Spleen (tissue), 11 donors: ENCODE results near the gene TLCD5. TPM values are rescaled to one million over a fixed set of nuclear protein-coding genes. Genes with fewer than 3 reads are reported as not detected.
A peak's percentile ranks its signal among the peaks of the same experiment; 100 is the strongest.

ENCODE experiments used
- DNase-seq: peaks from one replicate; pipeline ENCODE4 v3.0.0-alpha.2; 2020
- H3K27ac ChIP-seq, 8 donors: fragments of 200-600 bp; sonication (generic) in 7 of 8; 1 replicate in 4 of 8; 2 replicates in 4 of 8; pipeline versions ENCODE4 v1.5.0 to v1.8.0; 2016 to 2021; ENCODE audit warnings: inconsistent platforms in 4 of 8, mild to moderate bottlenecking in 4 of 8, moderate library complexity in 1 of 8
- H3K27me3 ChIP-seq, 7 donors: fragments of 200-600 bp; sonication (generic) in 6 of 7; replicated peaks in 1 of 7; 1 replicate in 4 of 7; 2 replicates in 3 of 7; pipeline versions ENCODE4 v1.5.0 to v1.8.0; 2016 to 2021; ENCODE audit warnings: inconsistent platforms in 3 of 7, mild to moderate bottlenecking in 1 of 7
- H3K36me3 ChIP-seq, 6 donors: fragments of 200-600 bp; sonication (generic) in 5 of 6; 1 replicate in 4 of 6; 2 replicates in 2 of 6; pipeline versions ENCODE4 v1.5.0 to v1.8.0; 2016 to 2021; ENCODE audit warnings: inconsistent platforms in 2 of 6
- H3K4me1 ChIP-seq, 6 donors: fragments of 200-600 bp; sonication (generic) in 5 of 6; 1 replicate in 3 of 6; 2 replicates in 3 of 6; pipeline versions ENCODE4 v1.5.0 to v1.8.0; 2016 to 2021; ENCODE audit warnings: inconsistent platforms in 3 of 6
- H3K4me3 ChIP-seq, 8 donors: fragments of 200-600 bp; sonication (generic) in 7 of 8; 1 replicate in 4 of 8; 2 replicates in 4 of 8; pipeline versions ENCODE4 v1.5.0 to v1.8.0; 2016 to 2021; ENCODE audit warnings: inconsistent platforms in 4 of 8, mild to moderate bottlenecking in 4 of 8, moderate library complexity in 2 of 8
- H3K9me3 ChIP-seq, 8 donors: fragments of 200-600 bp; sonication (generic) in 7 of 8; 1 replicate in 4 of 8; 2 replicates in 4 of 8; pipeline versions ENCODE4 v1.5.0 to v1.8.0; 2016 to 2021; ENCODE audit warnings: inconsistent platforms in 4 of 8
- POLR2A ChIP-seq, 3 donors: fragments of 450-650 bp; IDR thresholded peaks; one replicate each; pipeline ENCODE4 v1.5.1; 2017; ENCODE audit warnings: antibody characterized with exemption in 3 of 3, mild to moderate bottlenecking in 1 of 3
- POLR2AphosphoS5 ChIP-seq, 3 donors: sonication (generic); formaldehyde crosslinking; IDR thresholded peaks; one replicate each; pipeline ENCODE4 v1.5.1; 2017; ENCODE audit warnings: antibody characterized with exemption in 3 of 3
- whole genome bisulfite sequencing, 5 donors: extraction: QIAGEN DNeasy Blood & Tissue Kit in 3 of 5; methylation state at CpG; one replicate each; pipeline versions ENCODE4 v1.1.5 to v1.1.7; 2013 to 2018; 5-methylcytosine and 5-hydroxymethylcytosine counted together
- intact Hi-C: fragments of 100-400 bp; cut with DNase I; formaldehyde crosslinking; loops from one replicate; pipeline ENCODE4 v1.15.0; 2023; ENCODE audit warnings: low total_unique reads
- polyA plus RNA-seq, 3 donors: library from polyadenylated mRNA; stranded (reverse); fragments of 200-250 nt; gene quantifications; one replicate each; pipeline ENCODE4 v1.2.1, GENCODE V29; 2013
- total RNA-seq, 7 donors: library from RNA; depleted of rRNA in 3 of 7; stranded (reverse); fragments of >200 nt in 3 of 7; fragmentation: NEBNext Ultra II Directional in 4 of 7; extraction: Animal tissue kit (Norgen Biotek cat#: 25700) in 4 of 7; gene quantifications; one replicate each; pipeline versions ENCODE4 v1.1.0 to v1.2.1, GENCODE V29; 2016 to 2021
- TF ChIP-seq, protein P1 (sequence below), 11 experiments: fragments of 200-600 bp in 7 of 11; fragments of 450-650 bp in 4 of 11; sonication (generic) in 4 of 11; IDR thresholded peaks in 8 of 11; conservative IDR thresholded peaks in 3 of 11; 1 replicate in 7 of 11; 2 replicates in 4 of 11; pipeline versions ENCODE4 v1.4.0 to v1.8.0; 2016 to 2021; ENCODE audit warnings: antibody characterized with exemption in 11 of 11, inconsistent platforms in 4 of 11, mild to moderate bottlenecking in 1 of 11
- donor health status: healthy with polysubstance abuse.
- donor health status: DM: no; HTN: no; CAD: no; lungs with moderate emphysema.
- donor health status: DM: no; HTN: no; CAD: no.
- donor health status: Bipolar disorder and iron deficiency.
- donor health status: healthy.
- donor health status: DM: no; HTN: no; CAD: no.
- donor health status: DM: yes; HTN: yes; CAD: no.

Gene TLCD5
- total and polyA plus RNA-seq, 10 donors = 0.93 to 6.6 (median 3.8) TPM

DNA sequence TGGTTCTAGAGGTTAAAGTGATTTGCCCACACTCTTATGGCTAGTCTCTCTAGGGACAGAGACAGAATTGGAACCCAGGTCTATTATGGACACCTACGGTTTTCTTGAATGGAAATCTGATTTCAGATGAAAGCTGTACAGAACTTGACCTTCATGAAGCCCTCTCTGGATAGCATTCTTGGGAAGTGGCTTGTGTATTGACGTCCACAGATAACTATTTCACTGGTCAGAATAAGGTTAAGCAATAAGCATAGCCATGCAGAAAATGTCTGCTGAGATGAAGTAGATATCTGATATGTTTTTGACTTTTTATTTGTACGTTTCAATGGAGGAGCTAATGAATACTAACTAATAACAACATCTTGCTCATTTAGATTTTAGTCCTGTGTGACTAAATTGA, 1.1 kb downstream of the TLCD5 start:
- Histone ChIP-seq H3K4me3 (peak overlapping the region in 6 of 8 donors; percentile 52 to 77 (median 59)), H3K27ac (peak overlapping the region in 7 of 8 donors; percentile 83 to 90 (median 87))
- 39 to 55% (median 45%) methylated on average over 3 of the region's 3 CpGs for WGBS, 5 donors

GRCh38 chr11:120326845-120327281, 1.8 kb downstream of the TLCD5 start:
- 30 to 45% (median 34%) methylated on average over 4 of the region's 4 CpGs for WGBS, 5 donors
- H3K27me3 ChIP-seq = peaks cover 0 to 76% (median 11%) of the 10 kb centered on the region in 7 donors
- H3K4me3 ChIP-seq = no peak overlapping the region
- no peaks in the 10 kb centered on the region for H3K9me3 ChIP-seq
- DNase-seq = no peak
- intact Hi-C loops = no loop called here
- TF ChIP-seq POLR2A (IDR thresholded peaks at IDR 0.05) = no peak
- TF ChIP-seq, protein P1, sequence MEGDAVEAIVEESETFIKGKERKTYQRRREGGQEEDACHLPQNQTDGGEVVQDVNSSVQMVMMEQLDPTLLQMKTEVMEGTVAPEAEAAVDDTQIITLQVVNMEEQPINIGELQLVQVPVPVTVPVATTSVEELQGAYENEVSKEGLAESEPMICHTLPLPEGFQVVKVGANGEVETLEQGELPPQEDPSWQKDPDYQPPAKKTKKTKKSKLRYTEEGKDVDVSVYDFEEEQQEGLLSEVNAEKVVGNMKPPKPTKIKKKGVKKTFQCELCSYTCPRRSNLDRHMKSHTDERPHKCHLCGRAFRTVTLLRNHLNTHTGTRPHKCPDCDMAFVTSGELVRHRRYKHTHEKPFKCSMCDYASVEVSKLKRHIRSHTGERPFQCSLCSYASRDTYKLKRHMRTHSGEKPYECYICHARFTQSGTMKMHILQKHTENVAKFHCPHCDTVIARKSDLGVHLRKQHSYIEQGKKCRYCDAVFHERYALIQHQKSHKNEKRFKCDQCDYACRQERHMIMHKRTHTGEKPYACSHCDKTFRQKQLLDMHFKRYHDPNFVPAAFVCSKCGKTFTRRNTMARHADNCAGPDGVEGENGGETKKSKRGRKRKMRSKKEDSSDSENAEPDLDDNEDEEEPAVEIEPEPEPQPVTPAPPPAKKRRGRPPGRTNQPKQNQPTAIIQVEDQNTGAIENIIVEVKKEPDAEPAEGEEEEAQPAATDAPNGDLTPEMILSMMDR (IDR thresholded peaks at IDR 0.05 in 8 of 11, conservative IDR thresholded peaks at IDR 0.05 in 3 of 11) = no peak
- TF ChIP-seq POLR2AphosphoS5 (IDR thresholded peaks at IDR 0.05) = no peak
- H3K36me3 ChIP-seq = peaks cover 0 to 9% (median 0%) of the 10 kb centered on the region in 6 donors
- H3K4me1 ChIP-seq = peaks cover 6 to 32% (median 26%) of the 10 kb centered on the region in 6 donors
- peak overlapping the region in 4 of 8 donors; percentile 83 to 90 (median 88) for H3K27ac ChIP-seq

More for the DNA sequence above, 1.1 kb downstream of the TLCD5 start:
- Histone ChIP-seq H3K27me3 (peaks cover 0 to 77% (median 11%) of the 10 kb centered on the region in 7 donors), H3K9me3 (no peaks in the 10 kb centered on the region), H3K4me1 (peaks cover 6 to 32% (median 26%) of the 10 kb centered on the region in 6 donors), H3K36me3 (peaks cover 0 to 9% (median 0%) of the 10 kb centered on the region in 6 donors)
- intact Hi-C loops = no loop called here
- TF ChIP-seq POLR2A (IDR thresholded peaks at IDR 0.05) (no peak), POLR2AphosphoS5 (IDR thresholded peaks at IDR 0.05) (no peak)
- TF ChIP-seq, protein P1 (IDR thresholded peaks at IDR 0.05 in 8 of 11, conservative IDR thresholded peaks at IDR 0.05 in 3 of 11) = no peak
- no peak for DNase-seq

GRCh38 chr11:120327311-120327710, 2.2 kb downstream of the TLCD5 start:
- Histone ChIP-seq H3K4me1 (peaks cover 6 to 32% (median 26%) of the 10 kb centered on the region in 6 donors), H3K4me3 (no peak overlapping the region), H3K9me3 (no peaks in the 10 kb centered on the region), H3K36me3 (peaks cover 0 to 9% (median 0%) of the 10 kb centered on the region in 6 donors), H3K27me3 (peaks cover 0 to 76% (median 11%) of the 10 kb centered on the region in 7 donors), H3K27ac (peak overlapping the region in 1 of 8 donors; percentile 89)
- DNase-seq = no peak
- TF ChIP-seq POLR2A (IDR thresholded peaks at IDR 0.05) (no peak), POLR2AphosphoS5 (IDR thresholded peaks at IDR 0.05) (no peak)
- TF ChIP-seq, protein P1 (IDR thresholded peaks at IDR 0.05 in 8 of 11, conservative IDR thresholded peaks at IDR 0.05 in 3 of 11) = no peak
- 89 to 96% (median 95%) methylated on average over 4 of the region's 4 CpGs for WGBS, 5 donors
- intact Hi-C loops = no loop called here

DNA sequence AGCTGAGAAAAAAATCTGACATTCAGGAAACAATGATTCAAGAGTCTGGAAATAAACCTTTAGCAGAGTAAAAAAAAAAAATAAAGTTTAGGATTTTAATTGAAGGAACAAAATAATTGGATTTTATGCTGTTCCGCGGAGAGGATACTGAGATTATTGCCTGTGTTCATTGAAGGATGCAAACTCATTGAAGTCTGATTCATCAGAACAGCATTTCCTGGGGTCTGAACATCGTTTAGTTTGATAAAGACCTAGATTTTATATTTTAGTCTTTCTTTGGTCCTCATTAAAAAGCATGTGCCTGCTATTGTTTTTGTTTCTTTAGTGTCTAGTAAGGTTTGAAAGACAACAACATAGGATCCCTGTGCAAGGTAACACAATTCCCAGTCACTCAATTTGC, 4.5 kb downstream of the TLCD5 start:
- 81 to 85% (median 83%) methylated on average over 3 of the region's 3 CpGs for WGBS, 5 donors
- no peak for TF ChIP-seq POLR2A (IDR thresholded peaks at IDR 0.05)
- TF ChIP-seq, protein P1 (IDR thresholded peaks at IDR 0.05 in 8 of 11, conservative IDR thresholded peaks at IDR 0.05 in 3 of 11) = no peak
- peaks cover 0 to 77% (median 11%) of the 10 kb centered on the region in 7 donors for H3K27me3 ChIP-seq
- H3K4me1 ChIP-seq = peaks cover 6 to 37% (median 26%) of the 10 kb centered on the region in 6 donors
- intact Hi-C loops = no loop called here
- H3K4me3 ChIP-seq = no peak overlapping the region
- H3K36me3 ChIP-seq = peaks cover 0 to 9% (median 0%) of the 10 kb centered on the region in 6 donors
- H3K9me3 ChIP-seq = no peaks in the 10 kb centered on the region
- DNase-seq = no peak
- no peak overlapping the region for H3K27ac ChIP-seq
